Neural cell (in vitro differentiated cells): Measurements from ENCODE around the gene ABCA2. TPM values are rescaled to one million over a fixed set of nuclear protein-coding genes. Genes with fewer than 3 reads are reported as not detected.

Experiments used
- H2AFZ ChIP-seq: fragments of 200-600, 300-800 bp; sonication (generic), shearing (Covaris generic); 2 replicates; pipeline ENCODE4 v1.6.0; 2014; ENCODE audit warnings: low read depth, mild to moderate bottlenecking, antibody characterized with exemption, low read length, moderate library complexity
- H3F3A ChIP-seq: fragments of 200-600 bp; shearing (Covaris generic); 2 replicates; pipeline ENCODE4 v1.6.1; 2016; ENCODE audit warnings: mild to moderate bottlenecking, moderate library complexity, mixed read lengths, antibody characterized with exemption, low read length; ENCODE audit not compliant: insufficient read depth, poor library complexity, severe bottlenecking
- H3K27ac ChIP-seq: fragments of 200-600, 300-800 bp; sonication (generic), shearing (Covaris generic); 2 replicates; pipeline ENCODE4 v1.5.1; 2014; ENCODE audit warnings: mild to moderate bottlenecking, low read length, moderate library complexity
- H3K27me3 ChIP-seq: fragments of 300-800, 200-600 bp; sonication (generic), shearing (Covaris generic); 2 replicates; pipeline ENCODE4 v1.6.0; 2014; ENCODE audit warnings: mild to moderate bottlenecking, low read depth, low read length, moderate library complexity; ENCODE audit not compliant: insufficient read depth
- H3K36me3 ChIP-seq: fragments of 300-800, 200-600 bp; sonication (generic), shearing (Covaris generic); 2 replicates; pipeline ENCODE4 v1.5.1; 2014; ENCODE audit warnings: mild to moderate bottlenecking, antibody characterized with exemption, low read length, moderate library complexity; ENCODE audit not compliant: insufficient read depth
- H3K4me2 ChIP-seq: fragments of 300-800, 200-600 bp; sonication (generic), shearing (Covaris generic); 2 replicates; pipeline ENCODE4 v1.6.0; 2014; ENCODE audit warnings: mild to moderate bottlenecking, low read length
- H3K4me3 ChIP-seq: fragments of 300-800, 200-600 bp; sonication (generic), shearing (Covaris generic); 2 replicates; pipeline ENCODE4 v1.5.1; 2014; ENCODE audit warnings: mild to moderate bottlenecking, low read length, moderate library complexity
- H3K79me2 ChIP-seq: fragments of 200-600 bp; shearing (Covaris generic); replicated peaks from 2 replicates; pipeline ENCODE4 v1.6.0; 2014; ENCODE audit warnings: mild to moderate bottlenecking, low read length, moderate library complexity; ENCODE audit not compliant: insufficient read depth
- H3K9ac ChIP-seq: fragments of 300-800, 200-600 bp; sonication (generic), shearing (Covaris generic); 2 replicates; pipeline ENCODE4 v1.6.1; 2016; ENCODE audit warnings: mild to moderate bottlenecking, low read length, mixed read lengths
- H3K9me2 ChIP-seq: fragments of 200-600 bp; shearing (Covaris generic); 2 replicates; pipeline ENCODE4 v1.6.1; 2016; ENCODE audit warnings: mild to moderate bottlenecking, low read length, mixed read lengths; ENCODE audit not compliant: insufficient read depth
- H3K9me3 ChIP-seq: fragments of 200-600, 300-800 bp; sonication (generic), shearing (Covaris generic); 2 replicates; pipeline ENCODE4 v1.6.1; 2016; ENCODE audit warnings: mild to moderate bottlenecking, mixed run types, low read length, moderate library complexity, mixed read lengths
- H4K20me1 ChIP-seq: fragments of 200-600 bp; shearing (Covaris generic); 2 replicates; pipeline ENCODE4 v1.6.1; 2016; ENCODE audit warnings: mild to moderate bottlenecking, mixed run types; ENCODE audit not compliant: insufficient read depth
- CTCF ChIP-seq: fragments of 450-650 bp; IDR thresholded peaks from 2 replicates; pipeline ENCODE4 v1.5.1; 2014; ENCODE audit warnings: antibody characterized with exemption, mild to moderate bottlenecking, moderate library complexity; ENCODE audit not compliant: poor library complexity, severe bottlenecking
- EZH2 ChIP-seq: fragments of 200-600, 300-800 bp; shearing (Covaris generic), sonication (generic); IDR thresholded peaks from 2 replicates; pipeline ENCODE4 v1.6.1; 2014; ENCODE audit warnings: antibody characterized with exemption, low read length, borderline replicate concordance, mild to moderate bottlenecking; ENCODE audit not compliant: insufficient read depth, poor library complexity, severe bottlenecking
- MXI1 ChIP-seq: fragments of 450-650 bp; conservative IDR thresholded peaks from 2 replicates; pipeline ENCODE4 v1.6.1; 2014; ENCODE audit warnings: antibody characterized with exemption, mild to moderate bottlenecking; ENCODE audit not compliant: poor library complexity, severe bottlenecking
- POLR2AphosphoS5 ChIP-seq: IDR thresholded peaks from 2 replicates; pipeline ENCODE4 v1.6.1; 2012
- RAD21 ChIP-seq: fragments of 450-650 bp; conservative IDR thresholded peaks from 2 replicates; pipeline ENCODE4 v1.6.1; 2014; ENCODE audit warnings: antibody characterized with exemption, mild to moderate bottlenecking, moderate library complexity
- REST ChIP-seq: IDR thresholded peaks from 2 replicates; pipeline ENCODE4 v1.6.1; 2012; ENCODE audit warnings: borderline replicate concordance
- SMC3 ChIP-seq: fragments of 450-650 bp; conservative IDR thresholded peaks from 2 replicates; pipeline ENCODE4 v1.6.1; 2014; ENCODE audit warnings: antibody characterized with exemption, mild to moderate bottlenecking, moderate library complexity; ENCODE audit not compliant: poor library complexity
- TAF1 ChIP-seq: IDR thresholded peaks from 2 replicates; pipeline ENCODE4 v1.6.1; 2012; ENCODE audit warnings: low read depth
- polyA plus RNA-seq: library from polyadenylated mRNA; depleted of rRNA; stranded (reverse); fragments of >200 nt; gene quantifications from 2 replicates; pipeline ENCODE4 v1.2.3, GENCODE V29; 2014

Gene ABCA2
- polyA plus RNA-seq, 1 donor from 2014 or later = 30.6 TPM

GRCh38 chr9:137064880-137065164 lies 36.8 kb upstream of the ABCA2 start:
- Histone ChIP-seq H3K36me3 (no peaks in the 10 kb centered on the region), H2AFZ (no peak overlapping the region), H3K9me2 (no peaks in the 10 kb centered on the region), H3F3A (no peaks in the 10 kb centered on the region), H3K9me3 (no peaks in the 10 kb centered on the region), H4K20me1 (no peaks in the 10 kb centered on the region), H3K27me3 (peaks cover 10% of the 10 kb centered on the region), H3K79me2 (no peaks in the 10 kb centered on the region), H3K4me3 (no peak overlapping the region), H3K27ac (no peak overlapping the region), H3K4me2 (no peak overlapping the region), H3K9ac (no peak overlapping the region)
- TF ChIP-seq POLR2AphosphoS5 = no peak
- no peak for TF ChIP-seq EZH2
- TF ChIP-seq REST = no peak
- TF ChIP-seq CTCF = no peak
- no peak for TF ChIP-seq MXI1

GRCh38 chr9:137064027-137064879 lies 36.2 kb upstream of the ABCA2 start:
- H2AFZ ChIP-seq = no peak overlapping the region
- TF ChIP-seq TAF1 (no peak), RAD21 (peak; percentile 69), SMC3 (peak; percentile 85), CTCF (peak; percentile 88)
- H3K4me3 ChIP-seq = no peak overlapping the region
- no peaks in the 10 kb centered on the region for H4K20me1 ChIP-seq
- no peaks in the 10 kb centered on the region for H3K79me2 ChIP-seq
- H3K27me3 ChIP-seq = peaks cover 5% of the 10 kb centered on the region
- H3K9me2 ChIP-seq = no peaks in the 10 kb centered on the region
- no peak overlapping the region for H3K9ac ChIP-seq
- no peaks in the 10 kb centered on the region for H3K36me3 ChIP-seq
- no peak overlapping the region for H3K27ac ChIP-seq
- no peaks in the 10 kb centered on the region for H3F3A ChIP-seq
- H3K4me2 ChIP-seq = no peak overlapping the region
- H3K9me3 ChIP-seq = no peaks in the 10 kb centered on the region
